ENCODE data around the gene LECT2. TPM values are rescaled to one million over a fixed set of nuclear protein-coding genes. Genes with fewer than 3 reads are reported as not detected.
A peak's percentile ranks its signal among the peaks of the same experiment; 100 is the strongest.

LECT2 gene
- total RNA-seq, 2 experiments from 2014 or later, result not detected

GRCh38 chr5:135915466-135916001 lies 39.2 kb downstream of the LECT2 start:
- H3K9me3 Mint-ChIP-seq, result no peaks in the 10 kb centered on the region
- peaks cover 3% of the 10 kb centered on the region for H3K4me1 Mint-ChIP-seq (ENCODE audit: low read depth)
- CTCF ChIA-PET, result no interaction called here
- no peak for TF ChIP-seq CTCF (IDR thresholded peaks at IDR 0.05)
- no peak overlapping the region for H3K27ac Mint-ChIP-seq
- no peak for ATAC-seq
- DNase-seq, result no peak
- H3K36me3 Mint-ChIP-seq (ENCODE audit: low read depth), result no peaks in the 10 kb centered on the region
- POLR2A ChIA-PET, result no interaction called here
- no peak overlapping the region for H3K4me3 Mint-ChIP-seq
- peaks cover 40% of the 10 kb centered on the region for H3K27me3 Mint-ChIP-seq
- intact Hi-C loops (cut with micrococcal nuclease), result no loop called here

- intact Hi-C loops (cut with micrococcal nuclease), result no loop called here
- DNase-seq, result peak; percentile 20
- CTCF ChIA-PET, result no interaction called here
These were observed 40.8 kb downstream of the LECT2 start for GRCh38 chr5:135913713-135914626.

GRCh38 chr5:135905144-135905543 lies 49.6 kb downstream of the LECT2 start:
- H3K4me1 Mint-ChIP-seq (ENCODE audit: low read depth), result no peaks in the 10 kb centered on the region
- H3K27me3 Mint-ChIP-seq, result peaks cover 22% of the 10 kb centered on the region
- CTCF ChIA-PET, result no interaction called here

More at GRCh38 chr5:135913713-135914626, 40.8 kb downstream of the LECT2 start:
- ATAC-seq, result peak; percentile 65
- Mint-ChIP-seq H3K9me3 (no peaks in the 10 kb centered on the region), H3K4me1 (ENCODE audit: low read depth) (peaks cover 3% of the 10 kb centered on the region), H3K27me3 (peaks cover 47% of the 10 kb centered on the region), H3K27ac (no peak overlapping the region), H3K4me3 (no peak overlapping the region), H3K36me3 (ENCODE audit: low read depth) (no peaks in the 10 kb centered on the region)
- POLR2A ChIA-PET, result no interaction called here
- no peak for TF ChIP-seq CTCF (IDR thresholded peaks at IDR 0.05)

GRCh38 chr5:135901633-135902032 lies 53.1 kb downstream of the LECT2 start:
- H3K27ac Mint-ChIP-seq, result no peak overlapping the region
- H3K27me3 Mint-ChIP-seq, result peaks cover 33% of the 10 kb centered on the region
- CTCF ChIA-PET, result no interaction called here

More at GRCh38 chr5:135905144-135905543, 49.6 kb downstream of the LECT2 start:
- H3K4me3 Mint-ChIP-seq, result no peak overlapping the region
- H3K27ac Mint-ChIP-seq, result no peak overlapping the region
- no peak for TF ChIP-seq CTCF (IDR thresholded peaks at IDR 0.05)
- DNase-seq (no peak), ATAC-seq (no peak)
- H3K36me3 Mint-ChIP-seq (ENCODE audit: low read depth), result no peaks in the 10 kb centered on the region
- POLR2A ChIA-PET, result no interaction called here
- intact Hi-C loops (cut with micrococcal nuclease), result no loop called here
- H3K9me3 Mint-ChIP-seq, result no peaks in the 10 kb centered on the region

More at GRCh38 chr5:135901633-135902032, 53.1 kb downstream of the LECT2 start:
- H3K36me3 Mint-ChIP-seq (ENCODE audit: low read depth), result no peaks in the 10 kb centered on the region
- H3K4me1 Mint-ChIP-seq (ENCODE audit: low read depth), result no peaks in the 10 kb centered on the region
- DNase-seq, result no peak
- POLR2A ChIA-PET, result no interaction called here
- TF ChIP-seq CTCF (IDR thresholded peaks at IDR 0.05), result no peak
- no peaks in the 10 kb centered on the region for H3K9me3 Mint-ChIP-seq
- intact Hi-C loops (cut with micrococcal nuclease), result no loop called here
- ATAC-seq, result no peak
- H3K4me3 Mint-ChIP-seq, result no peak overlapping the region

Data from activated CD8-positive, alpha-beta T cell treated with anti-CD3 and anti-CD28 coated beads for 36 hours (primary cell).